RWPE2 (cell line): ENCODE data around the gene CCDC57.

Experiments used
- ATAC-seq: fragments of 200-7000 bp; cut with Tn5 transposase; 3 replicates; pipeline ENCODE4 v1.9.1; 2021; ENCODE audit warnings: low read depth
- DNase-seq: peaks from one replicate; pipeline ENCODE4 v3.0.0-alpha.2; 2020; ENCODE audit warnings: low spot score
- H3K27ac ChIP-seq: fragments of 450-650 bp; 2 replicates; pipeline ENCODE4 v1.5.1; 2017; ENCODE audit warnings: mild to moderate bottlenecking; ENCODE audit not compliant: poor library complexity, severe bottlenecking
- H3K27me3 ChIP-seq: fragments of 250-450 bp; sonication (Bioruptor Pico); 2 replicates; pipeline ENCODE4 v1.5.1; 2021; ENCODE audit warnings: mild to moderate bottlenecking, moderate library complexity; ENCODE audit not compliant: insufficient read depth, poor library complexity, severe bottlenecking
- H3K36me3 ChIP-seq: fragments of 250-450 bp; sonication (Bioruptor Pico); 2 replicates; pipeline ENCODE4 v1.5.1; 2020; ENCODE audit warnings: low read depth, mild to moderate bottlenecking, moderate library complexity
- H3K4me1 ChIP-seq: fragments of 250-450 bp; sonication (Bioruptor Pico); 2 replicates; pipeline ENCODE4 v1.5.1; 2021; ENCODE audit warnings: mild to moderate bottlenecking, moderate library complexity; ENCODE audit not compliant: insufficient read depth, poor library complexity, severe bottlenecking
- H3K4me3 ChIP-seq: fragments of 250-450 bp; sonication (Bioruptor Pico); 2 replicates; pipeline ENCODE4 v1.5.1; 2021; ENCODE audit warnings: mild to moderate bottlenecking, moderate library complexity; ENCODE audit not compliant: severe bottlenecking
- H3K9me3 ChIP-seq: fragments of 250-450 bp; sonication (Bioruptor Pico); 2 replicates; pipeline ENCODE4 v1.5.1; 2021; ENCODE audit warnings: mild to moderate bottlenecking, moderate library complexity; ENCODE audit not compliant: severe bottlenecking
- CTCF ChIP-seq: fragments of 450-650 bp; IDR thresholded peaks from one replicate; pipeline ENCODE4 v1.5.1; 2017; ENCODE audit warnings: mild to moderate bottlenecking, moderate library complexity; ENCODE audit not compliant: poor library complexity, severe bottlenecking

The CCDC57 gene

GRCh38 chr17:82204831-82205719 lies 7.6 kb downstream of the CCDC57 start:
- ATAC-seq (peak; percentile 83), DNase-seq (peak; percentile 87)
- Histone ChIP-seq H3K27ac (peak overlapping the region; percentile 90), H3K27me3 (no peaks in the 10 kb centered on the region), H3K9me3 (no peaks in the 10 kb centered on the region), H3K4me1 (peaks cover 25% of the 10 kb centered on the region), H3K36me3 (peaks cover 24% of the 10 kb centered on the region), H3K4me3 (no peak overlapping the region)
- TF ChIP-seq CTCF: no peak

GRCh38 chr17:82203920-82204319 lies 8.7 kb downstream of the CCDC57 start:
- Histone ChIP-seq H3K27ac (peak overlapping the region; percentile 90), H3K36me3 (peaks cover 29% of the 10 kb centered on the region), H3K9me3 (no peaks in the 10 kb centered on the region), H3K27me3 (no peaks in the 10 kb centered on the region), H3K4me3 (no peak overlapping the region), H3K4me1 (peaks cover 25% of the 10 kb centered on the region)
- DNase-seq (no peak), ATAC-seq (no peak)
- no peak for TF ChIP-seq CTCF

- peaks cover 33% of the 10 kb centered on the region for H3K36me3 ChIP-seq
- no peak for TF ChIP-seq CTCF
- ATAC-seq (no peak), DNase-seq (no peak)
- H3K9me3 ChIP-seq: no peaks in the 10 kb centered on the region
- peaks cover 25% of the 10 kb centered on the region for H3K4me1 ChIP-seq
- H3K27me3 ChIP-seq: no peaks in the 10 kb centered on the region
- H3K27ac ChIP-seq: no peak overlapping the region
- H3K4me3 ChIP-seq: no peak overlapping the region
Observed at GRCh38 chr17:82202981-82203380, 9.7 kb downstream of the CCDC57 start.

- no peak overlapping the region for H3K4me3 ChIP-seq
- DNase-seq: no peak
- H3K27ac ChIP-seq: no peak overlapping the region
- ATAC-seq: no peak
- TF ChIP-seq CTCF: no peak
- peaks cover 20% of the 10 kb centered on the region for H3K4me1 ChIP-seq
- no peaks in the 10 kb centered on the region for H3K9me3 ChIP-seq
- no peaks in the 10 kb centered on the region for H3K27me3 ChIP-seq
- H3K36me3 ChIP-seq: peaks cover 35% of the 10 kb centered on the region
Observed at GRCh38 chr17:82201498-82201910, 11.1 kb downstream of the CCDC57 start.

- H3K27ac ChIP-seq: no peak overlapping the region
- no peaks in the 10 kb centered on the region for H3K27me3 ChIP-seq
- no peaks in the 10 kb centered on the region for H3K9me3 ChIP-seq
- no peak overlapping the region for H3K4me3 ChIP-seq
- H3K36me3 ChIP-seq: peaks cover 41% of the 10 kb centered on the region
- peaks cover 16% of the 10 kb centered on the region for H3K4me1 ChIP-seq
- TF ChIP-seq CTCF: no peak
- DNase-seq: no peak
- ATAC-seq: no peak
Observed at GRCh38 chr17:82200743-82201497, 11.7 kb downstream of the CCDC57 start.
